Measurements from ENCODE around the gene OPCML.
"Not testable (repeated sequence)": the region's sequence is repeated elsewhere in the genome, so short reads cannot be mapped to it uniquely, and the experiment has no call there.

Gene OPCML

DNA sequence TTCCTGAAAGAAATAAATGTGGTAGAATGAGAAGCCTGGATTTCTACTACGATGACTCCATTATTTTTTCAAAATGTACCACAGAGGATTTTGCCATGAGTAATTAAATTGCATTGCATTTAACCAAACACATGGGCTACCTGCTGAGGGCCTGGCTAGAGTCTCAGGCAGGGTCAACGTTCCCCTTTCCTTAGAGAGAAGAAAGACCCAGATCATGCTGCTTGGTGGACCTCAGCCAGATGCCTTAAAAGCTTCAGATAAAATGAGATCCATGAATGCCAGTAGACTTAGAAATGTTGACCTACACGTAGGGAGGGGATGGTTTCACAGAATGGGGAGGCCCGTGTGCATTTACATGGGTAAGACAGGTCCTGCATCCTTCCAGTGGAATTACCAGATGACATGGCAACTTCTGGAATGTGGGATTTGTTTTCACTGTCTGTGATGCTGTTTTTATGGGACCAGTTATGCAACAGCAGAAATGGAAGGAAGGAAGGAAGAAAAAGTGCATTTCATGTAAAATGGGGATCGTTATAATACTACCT lies 1092.5 kb downstream of the OPCML start:
- no peak for DNase-seq (ENCODE audit: low read depth in 2 of 2)

GRCh38 chr11:132438418-132438817 lies 1093.9 kb downstream of the OPCML start:
- no peak for DNase-seq (ENCODE audit: low read depth in 2 of 2)

GRCh38 chr11:132430429-132431062 lies 1101.8 kb downstream of the OPCML start:
- no peak for DNase-seq (ENCODE audit: low read depth in 2 of 2)

DNA sequence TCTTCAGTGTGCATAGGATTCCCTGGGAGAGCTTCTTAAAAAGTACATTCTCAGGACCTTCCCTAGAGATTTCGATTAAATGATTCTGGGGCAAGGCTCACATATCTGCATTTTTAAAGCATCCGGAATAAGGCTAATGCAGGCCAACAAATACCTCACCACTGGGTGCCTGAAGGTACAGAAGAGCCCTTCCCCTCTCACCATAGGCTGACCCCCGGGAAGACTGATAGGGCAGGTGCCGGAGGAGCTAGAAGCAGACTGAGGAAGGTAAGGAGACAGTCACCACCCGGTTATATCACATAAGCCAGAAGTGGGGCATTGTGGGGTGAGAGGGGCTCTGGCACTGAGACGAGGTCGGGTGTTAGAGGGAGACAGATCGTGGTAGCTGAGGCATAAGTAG lies 1102.6 kb downstream of the OPCML start:
- no peak for DNase-seq (ENCODE audit: low read depth in 2 of 2)

GRCh38 chr11:132427611-132428010 lies 1104.7 kb downstream of the OPCML start:
- DNase-seq (ENCODE audit: low read depth in 2 of 2): no peak

- DNase-seq (ENCODE audit: low read depth in 2 of 2): no peak
These were observed 1107.9 kb downstream of the OPCML start for GRCh38 chr11:132424433-132424832.

GRCh38 chr11:132423266-132423665 lies 1109.0 kb downstream of the OPCML start:
- DNase-seq (ENCODE audit: low read depth in 2 of 2): no peak

GRCh38 chr11:132422722-132423121 lies 1109.6 kb downstream of the OPCML start:
- no peak for DNase-seq (ENCODE audit: low read depth in 2 of 2)

GRCh38 chr11:132421555-132421954 lies 1110.7 kb downstream of the OPCML start:
- DNase-seq (ENCODE audit: low read depth in 2 of 2): no peak

DNA sequence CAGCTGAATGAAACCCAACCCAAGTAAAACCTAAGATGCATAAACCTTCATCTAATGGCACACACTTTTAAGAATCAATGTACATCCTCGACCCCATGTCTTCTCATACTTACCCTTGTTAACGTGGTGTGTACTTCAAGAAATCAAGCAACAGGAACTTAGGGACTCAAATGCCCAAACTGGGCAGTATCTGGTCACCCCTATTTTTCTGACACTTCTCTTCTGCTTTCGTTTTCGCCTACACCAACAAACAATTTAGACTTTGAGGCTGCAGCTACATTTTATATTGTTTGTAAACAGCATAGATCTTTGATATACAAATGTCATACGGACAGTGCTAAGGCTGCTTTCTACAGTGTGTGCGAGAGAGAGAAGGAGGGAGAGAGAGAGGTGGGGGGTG lies 1117.8 kb downstream of the OPCML start:
- no peak for DNase-seq (ENCODE audit: low read depth in 2 of 2)

DNA sequence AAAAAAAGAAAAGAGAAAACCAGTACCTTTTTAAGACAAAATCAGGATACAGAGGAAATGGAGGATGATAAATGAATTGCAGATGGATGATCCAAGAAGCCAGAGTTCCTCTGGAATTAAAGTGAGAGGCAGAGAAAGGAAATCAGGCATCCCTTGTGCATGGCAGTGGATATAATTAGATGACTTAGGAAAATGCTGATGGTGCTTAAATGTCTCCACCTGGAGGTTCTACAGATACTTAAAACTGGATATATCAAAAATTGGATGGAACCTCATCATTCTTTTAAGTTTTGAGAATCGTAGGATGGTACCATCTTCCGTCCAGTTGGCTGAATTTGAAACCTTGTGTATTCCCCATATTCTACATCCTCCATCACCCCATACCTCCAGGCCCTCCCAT lies 1121.9 kb downstream of the OPCML start:
- DNase-seq (ENCODE audit: low read depth in 2 of 2): no peak

- DNase-seq (ENCODE audit: low read depth in 2 of 2): no peak
These were observed 1122.5 kb downstream of the OPCML start for GRCh38 chr11:132409573-132410355.

GRCh38 chr11:132408877-132409276 lies 1123.4 kb downstream of the OPCML start:
- no peak for DNase-seq (ENCODE audit: low read depth in 2 of 2)

- no peak for DNase-seq (ENCODE audit: low read depth in 2 of 2)
These were observed 1126.6 kb downstream of the OPCML start for GRCh38 chr11:132405728-132406127.

GRCh38 chr11:132402071-132402684 lies 1130.1 kb downstream of the OPCML start:
- no peak for DNase-seq (ENCODE audit: low read depth in 2 of 2)

GRCh38 chr11:132396318-132396717 lies 1136.0 kb downstream of the OPCML start:
- DNase-seq (ENCODE audit: low read depth in 2 of 2): no peak

GRCh38 chr11:132395434-132395833 lies 1136.9 kb downstream of the OPCML start:
- no peak for DNase-seq (ENCODE audit: low read depth in 2 of 2)

- no peak for DNase-seq (ENCODE audit: low read depth in 2 of 2)
These were observed 1152.8 kb downstream of the OPCML start for GRCh38 chr11:132379540-132379939.

GRCh38 chr11:132373405-132374143 lies 1158.7 kb downstream of the OPCML start:
- DNase-seq (ENCODE audit: low read depth in 2 of 2): no peak

DNA sequence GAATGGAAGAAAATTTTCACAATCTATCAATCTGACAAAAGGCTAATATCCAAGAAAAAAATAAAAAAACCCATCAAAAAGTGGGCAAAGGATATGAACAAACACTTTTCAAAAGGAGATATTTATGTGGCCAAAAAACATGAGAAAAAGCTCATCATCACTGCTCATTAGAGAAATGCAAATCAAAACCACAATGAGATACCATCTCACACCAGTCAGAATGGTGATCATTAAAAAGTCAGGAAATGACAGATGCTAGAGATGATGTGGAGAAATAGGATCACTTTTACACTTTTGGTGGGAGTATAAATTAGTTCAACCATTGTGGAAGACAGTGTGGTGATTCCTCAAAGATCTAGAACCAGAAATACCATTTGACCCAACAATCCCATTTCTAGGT lies 1162.2 kb downstream of the OPCML start:
- DNase-seq (ENCODE audit: low read depth in 2 of 2): not testable (repeated sequence)

GRCh38 chr11:132367293-132367692 lies 1165.0 kb downstream of the OPCML start:
- no peak for DNase-seq (ENCODE audit: low read depth in 2 of 2)

DNA sequence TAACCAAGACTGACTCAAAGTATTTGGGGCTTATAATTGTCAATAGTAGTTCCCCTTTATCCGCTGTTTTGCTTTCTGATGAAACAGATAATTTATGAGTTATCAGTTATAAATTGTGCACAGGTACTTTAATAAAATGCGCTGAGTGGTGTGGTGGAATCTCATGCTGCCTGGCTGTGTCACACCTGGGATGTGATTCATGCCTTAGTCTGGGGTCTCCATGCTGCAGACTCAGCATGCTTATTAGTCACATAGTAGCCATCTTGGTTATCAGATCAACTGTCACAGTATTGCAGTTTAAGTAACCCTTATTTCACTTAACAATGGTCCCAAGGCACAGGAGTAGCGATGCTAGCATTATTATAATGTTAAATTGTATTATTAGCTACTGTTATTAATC lies 1166.7 kb downstream of the OPCML start:
- DNase-seq (ENCODE audit: low read depth in 2 of 2): no peak
